GM06990 (cell line): ENCODE measurements around the gene GLCCI1.

Experiments
- DNase-seq: peaks from one replicate; pipeline ENCODE4 v3.0.0-alpha.2; 2011; ENCODE audit not compliant: insufficient read length; ENCODE audit errors: extremely low read depth
- H3K27me3 ChIP-seq: replicated peaks from 2 replicates; pipeline ENCODE4 v1.6.0; 2011; ENCODE audit warnings: low read length; ENCODE audit not compliant: control insufficient read depth, insufficient read depth
- H3K36me3 ChIP-seq: 2 replicates; pipeline ENCODE4 v1.5.1; 2011; ENCODE audit warnings: low read length; ENCODE audit not compliant: control insufficient read depth, insufficient read depth
- H3K4me3 ChIP-seq: replicated peaks from 2 replicates; pipeline ENCODE4 v1.5.1; 2011; ENCODE audit warnings: low read depth, mild to moderate bottlenecking, control low read depth, low read length
- CTCF ChIP-seq: IDR thresholded peaks from 2 replicates; pipeline ENCODE4 v1.5.1; 2011; ENCODE audit warnings: low read length, control low read depth, mild to moderate bottlenecking, inconsistent platforms; ENCODE audit not compliant: insufficient read depth, poor library complexity, severe bottlenecking

Gene GLCCI1

GRCh38 chr7:8109196-8110022 is 140.8 kb downstream of the GLCCI1 start:
- DNase-seq = no peak
- H3K27me3 ChIP-seq = no peaks in the 10 kb centered on the region
- TF ChIP-seq CTCF = no peak

GRCh38 chr7:8111282-8111960 is 142.8 kb downstream of the GLCCI1 start:
- no peak for DNase-seq
- TF ChIP-seq CTCF = no peak

More at GRCh38 chr7:8109196-8110022, 140.8 kb downstream of the GLCCI1 start:
- Histone ChIP-seq H3K4me3 (no peak overlapping the region), H3K36me3 (no peaks in the 10 kb centered on the region)

GRCh38 chr7:8112685-8113084 is 144.1 kb downstream of the GLCCI1 start:
- TF ChIP-seq CTCF = no peak
- no peak for DNase-seq
- no peaks in the 10 kb centered on the region for H3K27me3 ChIP-seq
- peak overlapping the region; percentile 4 for H3K4me3 ChIP-seq
- no peaks in the 10 kb centered on the region for H3K36me3 ChIP-seq

More at GRCh38 chr7:8111282-8111960, 142.8 kb downstream of the GLCCI1 start:
- no peaks in the 10 kb centered on the region for H3K27me3 ChIP-seq
- no peak overlapping the region for H3K4me3 ChIP-seq
- H3K36me3 ChIP-seq = no peaks in the 10 kb centered on the region

- peak overlapping the region; percentile 58 for H3K4me3 ChIP-seq
- H3K27me3 ChIP-seq = no peaks in the 10 kb centered on the region
- no peak for DNase-seq
- TF ChIP-seq CTCF = no peak
- no peaks in the 10 kb centered on the region for H3K36me3 ChIP-seq
Measured at GRCh38 chr7:8113184-8113583, 144.6 kb downstream of the GLCCI1 start.

GRCh38 chr7:8114175-8114574 is 145.6 kb downstream of the GLCCI1 start:
- no peaks in the 10 kb centered on the region for H3K36me3 ChIP-seq
- TF ChIP-seq CTCF = no peak
- H3K27me3 ChIP-seq = no peaks in the 10 kb centered on the region
- DNase-seq = no peak
- peak overlapping the region; percentile 58 for H3K4me3 ChIP-seq
